GM23338 (cell line): ENCODE data around the gene RPL10. TPM values are rescaled to one million over a fixed set of nuclear protein-coding genes. Genes with fewer than 3 reads are reported as not detected.

Experiments used
- ATAC-seq: fragments of 200-7000 bp; cut with Tn5 transposase; 3 replicates; pipeline ENCODE4 v1.9.1; 2020
- DNase-seq: peaks from one replicate; pipeline ENCODE4 v3.0.0-alpha.2; 2015; ENCODE audit warnings: low spot score
- H2AFZ ChIP-seq: fragments of 200-600 bp; sonication (generic); 2 replicates; pipeline ENCODE4 v1.8.0; 2016; ENCODE audit warnings: antibody characterized with exemption, mild to moderate bottlenecking, moderate library complexity
- H3F3A ChIP-seq: fragments of 200-600 bp; sonication (generic); replicated peaks from 2 replicates; pipeline ENCODE4 v1.8.0; 2017; ENCODE audit warnings: antibody characterized with exemption, mixed run types, low read depth
- H3K27ac ChIP-seq: fragments of 200-600 bp; sonication (generic); 2 replicates; pipeline ENCODE4 v1.6.1; 2016; ENCODE audit warnings: low read depth
- H3K27me3 ChIP-seq: fragments of 200-600 bp; sonication (generic); 2 replicates; pipeline ENCODE4 v1.8.0; 2016; ENCODE audit warnings: mild to moderate bottlenecking, mixed run types, moderate library complexity; ENCODE audit not compliant: insufficient read depth
- H3K36me3 ChIP-seq: fragments of 200-600 bp; sonication (generic); 2 replicates; pipeline ENCODE4 v1.8.0; 2016; ENCODE audit warnings: mild to moderate bottlenecking; ENCODE audit not compliant: insufficient read depth
- H3K4me1 ChIP-seq: fragments of 200-600 bp; sonication (generic); 2 replicates; pipeline ENCODE4 v1.8.0; 2016; ENCODE audit warnings: mild to moderate bottlenecking, moderate library complexity; ENCODE audit not compliant: insufficient read depth
- H3K4me2 ChIP-seq: fragments of 200-600 bp; sonication (generic); 2 replicates; pipeline ENCODE4 v1.7.1; 2017; ENCODE audit warnings: mixed run types
- H3K4me3 ChIP-seq: fragments of 200-600 bp; sonication (generic); 2 replicates; pipeline ENCODE4 v1.6.1; 2016; ENCODE audit warnings: mixed run types
- H3K79me2 ChIP-seq: fragments of 200-600 bp; sonication (generic); replicated peaks from 2 replicates; pipeline ENCODE4 v1.8.0; 2017; ENCODE audit warnings: mild to moderate bottlenecking; ENCODE audit not compliant: insufficient read depth
- H3K9me2 ChIP-seq: fragments of 200-600 bp; sonication (generic); 2 replicates; pipeline ENCODE4 v1.8.0; 2017; ENCODE audit not compliant: insufficient read depth
- H4K20me1 ChIP-seq: fragments of 200-600 bp; sonication (generic); replicated peaks from 2 replicates; pipeline ENCODE4 v1.8.0; 2017; ENCODE audit warnings: mild to moderate bottlenecking; ENCODE audit not compliant: insufficient read depth
- H3K27ac Mint-ChIP-seq: 2 replicates; pipeline ENCODE4 v1.8.0; 2020; ENCODE audit warnings: inconsistent platforms, mild to moderate bottlenecking, moderate library complexity, mixed read lengths
- H3K27me3 Mint-ChIP-seq: 3 replicates; pipeline ENCODE4 v1.8.0; 2022; ENCODE audit warnings: low read depth, mild to moderate bottlenecking, moderate library complexity, mixed read lengths, inconsistent platforms; ENCODE audit not compliant: insufficient read depth, poor library complexity
- H3K36me3 Mint-ChIP-seq: 3 replicates; pipeline ENCODE4 v1.8.0; 2021; ENCODE audit warnings: low read depth, mild to moderate bottlenecking, inconsistent platforms, moderate library complexity, mixed read lengths
- H3K4me1 Mint-ChIP-seq: 3 replicates; pipeline ENCODE4 v1.8.0; 2020; ENCODE audit warnings: mild to moderate bottlenecking, inconsistent platforms, mixed read lengths
- H3K4me3 Mint-ChIP-seq: 3 replicates; pipeline ENCODE4 v1.8.0; 2021; ENCODE audit warnings: moderate library complexity, mild to moderate bottlenecking, inconsistent platforms, mixed read lengths
- H3K9me3 Mint-ChIP-seq: 3 replicates; pipeline ENCODE4 v1.8.0; 2020; ENCODE audit warnings: moderate library complexity, mild to moderate bottlenecking, inconsistent platforms, mixed read lengths
- CREB1 ChIP-seq: fragments of 250-450 bp; sonication (Bioruptor Pico); IDR thresholded peaks from 2 replicates; pipeline ENCODE4 v1.5.0; 2020; ENCODE audit warnings: low read depth, mild to moderate bottlenecking, moderate library complexity
- CTCF ChIP-seq, 2 experiments: fragments of 200-600 bp in 1 of 2; sonication (generic) in 1 of 2; conservative IDR thresholded peaks; 2 replicates each; pipeline versions ENCODE4 v1.5.1 to v1.6.1; 2016 to 2017; ENCODE audit warnings: antibody characterized with exemption in 2 of 2, low read depth in 2 of 2, mild to moderate bottlenecking in 2 of 2, moderate library complexity in 1 of 2
- ETS1 ChIP-seq: IDR thresholded peaks from 2 replicates; pipeline ENCODE4 v1.6.1; 2016; ENCODE audit warnings: antibody characterized with exemption
- EZH2 ChIP-seq: fragments of 200-600 bp; sonication (generic); IDR thresholded peaks from one replicate; pipeline ENCODE4 v1.8.0; 2017; ENCODE audit warnings: antibody characterized with exemption, mild to moderate bottlenecking, low read depth; ENCODE audit not compliant: unreplicated experiment
- EZH2phosphoT487 ChIP-seq: fragments of 200-600 bp; sonication (generic); IDR thresholded peaks from one replicate; pipeline ENCODE4 v1.8.1; 2018; ENCODE audit warnings: antibody characterized with exemption; ENCODE audit not compliant: unreplicated experiment
- NANOG ChIP-seq: IDR thresholded peaks from 2 replicates; pipeline ENCODE4 v1.6.1; 2016; ENCODE audit warnings: antibody characterized with exemption, borderline replicate concordance
- POLR2AphosphoS5 ChIP-seq: IDR thresholded peaks from 2 replicates; pipeline ENCODE4 v1.6.1; 2016; ENCODE audit warnings: antibody characterized with exemption, low read depth
- REST ChIP-seq: IDR thresholded peaks from one replicate; pipeline ENCODE4 v1.6.1; 2018; ENCODE audit warnings: antibody characterized with exemption; ENCODE audit not compliant: unreplicated experiment
- STAT1 ChIP-seq: IDR thresholded peaks from one replicate; pipeline ENCODE4 v1.6.1; 2016; ENCODE audit warnings: antibody characterized with exemption; ENCODE audit not compliant: unreplicated experiment
- ZNF114 ChIP-seq: fragments of 250-450 bp; sonication (Bioruptor Pico); IDR thresholded peaks from 2 replicates; pipeline ENCODE4 v1.5.0; 2020; ENCODE audit warnings: mild to moderate bottlenecking, moderate library complexity
- ZNF331 ChIP-seq: fragments of 250-450 bp; sonication (Bioruptor Pico); IDR thresholded peaks from 2 replicates; pipeline ENCODE4 v1.5.0; 2020; ENCODE audit warnings: low read depth, mild to moderate bottlenecking, moderate library complexity
- ZNF462 ChIP-seq: fragments of 250-450 bp; sonication (Bioruptor Pico); IDR thresholded peaks from 2 replicates; pipeline ENCODE4 v1.5.0; 2020; ENCODE audit warnings: mild to moderate bottlenecking, moderate library complexity
- polyA plus RNA-seq: library from polyadenylated mRNA; unstranded; fragments of >200 nt; fragmentation: Nextera tagmentation; extraction: Ambion mirVana; gene quantifications from 2 replicates; pipeline ENCODE4 v1.2.1, GENCODE V29; 2016
- total RNA-seq: library from RNA; depleted of rRNA; stranded (reverse); fragments of >200 nt; shearing (Covaris generic); gene quantifications from 2 replicates; pipeline ENCODE4 v1.2.3, GENCODE V29; 2014

Gene RPL10
- total and polyA plus RNA-seq, 2 experiments from 2014 or later: 1,696 to 4,929 TPM

- TF ChIP-seq ZNF462 (CRISPR knock-in tag) (no peak), CREB1 (CRISPR knock-in tag) (no peak)
Measured at GRCh38 chrX:154431341-154431740, 33.2 kb downstream of the RPL10 start (continued).

GRCh38 chrX:154432210-154432609, 34.0 kb downstream of the RPL10 start:
- Mint-ChIP-seq H3K36me3 (peaks cover 24% of the 10 kb centered on the region), H3K4me1 (peaks cover 23% of the 10 kb centered on the region), H3K27ac (no peak overlapping the region), H3K27me3 (peaks cover 4% of the 10 kb centered on the region), H3K4me3 (no peak overlapping the region), H3K9me3 (no peaks in the 10 kb centered on the region)
- H3K27ac ChIP-seq: no peak overlapping the region
- H3K36me3 ChIP-seq: no peaks in the 10 kb centered on the region
- no peak overlapping the region for H2AFZ ChIP-seq
- H3K4me1 ChIP-seq: no peaks in the 10 kb centered on the region; the same call in 1 of the 2 replicates
- no peak overlapping the region for H3K4me3 ChIP-seq
- no peak overlapping the region for H3K4me2 ChIP-seq
- H4K20me1 ChIP-seq: no peaks in the 10 kb centered on the region
- no peaks in the 10 kb centered on the region for H3K27me3 ChIP-seq
- peaks cover 11% of the 10 kb centered on the region for H3K79me2 ChIP-seq
- H3K9me2 ChIP-seq: no peaks in the 10 kb centered on the region
- no peak for DNase-seq
- H3F3A ChIP-seq: no peaks in the 10 kb centered on the region
- ATAC-seq: no peak
- TF ChIP-seq ETS1 (no peak), NANOG (no peak), STAT1 (no peak), REST (no peak), ZNF114 (CRISPR knock-in tag) (no peak), EZH2phosphoT487 (no peak), CREB1 (CRISPR knock-in tag) (no peak), ZNF331 (CRISPR knock-in tag) (no peak), CTCF (conservative IDR thresholded peaks at IDR 0.05; ENCODE audit: low read depth in 2 of 2) (no peak), POLR2AphosphoS5 (no peak), EZH2 (no peak)
